Activated T-cell treated with anti-CD3 and anti-CD28 coated beads, Interleukin-2, amount 50 U/mL, for 72 hours (primary cell): ENCODE results near the gene RASAL3. TPM values are rescaled to one million over a fixed set of nuclear protein-coding genes. Genes with fewer than 3 reads are reported as not detected.

Source experiments
- ATAC-seq, 2 donors: fragments of 150-1000 bp; cut with Tn5 transposase; replicated peaks in 1 of 2; 2 replicates each; pipeline ENCODE4 v1.10.0; 2021; ENCODE audit warnings: moderate library complexity in 2 of 2, mild to moderate bottlenecking in 1 of 2
- DNase-seq, 2 donors: peaks; one replicate each; pipeline ENCODE4 v3.0.0; 2021 to 2022; ENCODE audit warnings: mixed read lengths in 1 of 2
- H3K27ac Mint-ChIP-seq: one replicate; pipeline ENCODE4 v1.8.0; 2022; ENCODE audit warnings: mild to moderate bottlenecking, moderate library complexity, mixed read lengths
- H3K27me3 Mint-ChIP-seq: one replicate; pipeline ENCODE4 v1.8.0; 2022; ENCODE audit warnings: low read depth, mixed read lengths
- H3K36me3 Mint-ChIP-seq, 2 donors: one replicate each; pipeline ENCODE4 v1.8.0; 2022; ENCODE audit warnings: mixed read lengths in 2 of 2, mild to moderate bottlenecking in 1 of 2; ENCODE audit not compliant: insufficient read depth in 2 of 2
- H3K4me1 Mint-ChIP-seq: one replicate; pipeline ENCODE4 v1.8.0; 2022; ENCODE audit warnings: low read depth, mixed read lengths
- H3K4me3 Mint-ChIP-seq, 2 donors: one replicate each; pipeline ENCODE4 v1.8.0; 2022; ENCODE audit warnings: mild to moderate bottlenecking in 2 of 2, mixed read lengths in 2 of 2, moderate library complexity in 2 of 2
- H3K9me3 Mint-ChIP-seq, 2 donors: one replicate each; pipeline ENCODE4 v1.8.0; 2022; ENCODE audit warnings: mixed read lengths in 2 of 2
- total RNA-seq, 2 donors: library from RNA; stranded (reverse); gene quantifications; one replicate each; pipeline ENCODE4 v1.2.3, GENCODE V29; 2022

The RASAL3 gene
- total RNA-seq, 2 donors from 2014 or later = 112 to 128 TPM

DNA sequence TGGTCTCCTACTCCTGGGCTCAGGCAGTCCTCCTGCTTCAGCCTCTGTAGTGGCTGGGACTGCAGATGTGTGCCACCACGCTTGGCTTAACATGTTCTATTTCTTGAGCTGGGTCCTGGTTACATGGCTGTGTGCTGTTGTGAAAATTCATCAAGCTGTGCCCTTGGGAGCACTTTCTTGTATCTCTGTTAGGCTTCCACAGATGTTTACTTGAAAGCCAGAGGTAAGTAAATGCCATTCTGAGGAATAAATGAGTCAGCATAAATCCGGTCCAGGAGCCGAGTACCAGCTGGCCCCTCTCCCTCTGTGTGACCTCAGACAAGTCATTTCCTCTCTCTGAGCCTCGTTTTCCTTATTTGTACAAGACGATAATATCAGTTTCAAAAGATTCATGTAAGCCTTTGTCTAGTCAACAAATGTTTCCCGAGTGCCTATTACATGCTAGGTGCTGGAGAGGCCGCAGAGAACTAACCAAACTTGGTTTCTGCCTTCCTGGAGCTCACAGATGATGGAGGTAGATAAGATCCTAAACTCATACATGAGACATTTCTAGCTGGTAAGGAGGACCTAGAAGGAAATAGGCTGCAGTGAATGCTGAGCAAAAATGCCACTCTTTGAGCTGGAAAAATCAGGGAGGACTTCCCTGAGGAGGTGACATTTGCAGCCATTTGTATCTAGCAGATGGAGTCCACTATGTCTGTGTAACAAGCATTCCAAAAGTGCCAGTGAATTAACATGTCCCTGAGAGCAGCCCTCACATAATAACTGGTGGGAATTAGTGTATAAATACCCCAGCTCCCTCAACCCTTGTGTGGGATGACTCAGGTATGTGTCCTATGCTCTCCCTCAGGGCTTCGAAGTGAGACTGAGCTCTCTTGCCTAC lies 2.7 kb upstream of the RASAL3 start:
- H3K9me3 Mint-ChIP-seq = no peaks in the 10 kb centered on the region
- peaks cover 11% of the 10 kb centered on the region for H3K27me3 Mint-ChIP-seq
- peaks cover 63% of the 10 kb centered on the region for H3K4me1 Mint-ChIP-seq
- peak overlapping the region; percentile 73 for H3K4me3 Mint-ChIP-seq
- DNase-seq (peak; percentile 69 to 72), ATAC-seq (peak; percentile 74)
- peak overlapping the region; percentile 79 for H3K27ac Mint-ChIP-seq
- H3K36me3 Mint-ChIP-seq = peaks cover 4 to 6% of the 10 kb centered on the region in 2 donors

DNA sequence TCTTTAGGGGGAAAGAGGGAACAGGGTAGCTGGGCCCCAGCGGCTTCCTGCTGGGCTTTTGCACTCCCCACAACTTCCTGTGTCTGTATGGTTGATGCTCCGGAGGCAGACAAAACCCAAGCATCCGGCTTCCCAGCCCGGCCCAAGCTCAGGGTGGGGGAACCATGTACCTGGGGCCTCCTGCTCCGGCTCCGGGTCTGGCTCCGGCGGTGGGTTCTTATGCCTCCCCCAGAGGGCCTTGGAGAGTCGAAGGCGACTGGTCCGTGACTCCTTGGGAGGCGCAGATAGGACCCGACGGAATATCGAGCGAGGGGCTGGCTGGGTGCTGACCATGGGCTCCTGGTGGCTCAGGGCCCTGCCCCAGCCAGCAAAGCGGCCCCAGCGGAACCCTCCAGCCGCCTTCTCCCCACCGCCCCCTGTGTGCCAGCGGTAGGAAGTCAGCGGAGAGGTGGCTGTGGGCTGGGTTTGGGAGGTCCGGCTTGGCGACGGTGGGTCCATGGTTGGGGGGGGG lies 428 bp downstream of the RASAL3 start:
- peaks cover 7 to 13% of the 10 kb centered on the region in 2 donors for H3K36me3 Mint-ChIP-seq
- peak overlapping the region; percentile 99 for H3K27ac Mint-ChIP-seq
- H3K9me3 Mint-ChIP-seq = no peaks in the 10 kb centered on the region
- H3K4me1 Mint-ChIP-seq = peaks cover 64% of the 10 kb centered on the region
- H3K4me3 Mint-ChIP-seq = peak overlapping the region; percentile 91 to 98
- H3K27me3 Mint-ChIP-seq = peaks cover 6% of the 10 kb centered on the region
- DNase-seq (peak; percentile 79 to 81), ATAC-seq (peak; percentile 72 to 78)

DNA sequence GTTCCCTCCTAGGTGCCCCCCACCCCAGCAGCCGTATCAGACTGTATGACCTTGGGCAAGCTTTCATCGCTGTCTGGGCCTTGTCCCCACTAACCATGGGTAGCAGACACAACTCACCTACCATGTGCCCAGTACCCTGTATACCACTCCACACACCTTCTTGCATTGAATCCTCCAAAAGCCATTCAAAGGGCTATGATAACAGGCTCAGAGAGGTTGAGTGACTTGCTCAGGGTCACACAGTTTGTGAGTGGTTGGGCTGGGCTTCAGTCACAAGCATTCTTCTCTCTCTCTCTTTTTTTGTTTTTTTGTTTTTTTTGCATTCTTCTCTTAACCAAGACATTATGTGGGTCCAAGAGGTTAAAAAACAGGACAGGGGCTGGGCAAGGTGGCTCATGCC lies 2.6 kb downstream of the RASAL3 start:
- no peaks in the 10 kb centered on the region for H3K27me3 Mint-ChIP-seq

DNA sequence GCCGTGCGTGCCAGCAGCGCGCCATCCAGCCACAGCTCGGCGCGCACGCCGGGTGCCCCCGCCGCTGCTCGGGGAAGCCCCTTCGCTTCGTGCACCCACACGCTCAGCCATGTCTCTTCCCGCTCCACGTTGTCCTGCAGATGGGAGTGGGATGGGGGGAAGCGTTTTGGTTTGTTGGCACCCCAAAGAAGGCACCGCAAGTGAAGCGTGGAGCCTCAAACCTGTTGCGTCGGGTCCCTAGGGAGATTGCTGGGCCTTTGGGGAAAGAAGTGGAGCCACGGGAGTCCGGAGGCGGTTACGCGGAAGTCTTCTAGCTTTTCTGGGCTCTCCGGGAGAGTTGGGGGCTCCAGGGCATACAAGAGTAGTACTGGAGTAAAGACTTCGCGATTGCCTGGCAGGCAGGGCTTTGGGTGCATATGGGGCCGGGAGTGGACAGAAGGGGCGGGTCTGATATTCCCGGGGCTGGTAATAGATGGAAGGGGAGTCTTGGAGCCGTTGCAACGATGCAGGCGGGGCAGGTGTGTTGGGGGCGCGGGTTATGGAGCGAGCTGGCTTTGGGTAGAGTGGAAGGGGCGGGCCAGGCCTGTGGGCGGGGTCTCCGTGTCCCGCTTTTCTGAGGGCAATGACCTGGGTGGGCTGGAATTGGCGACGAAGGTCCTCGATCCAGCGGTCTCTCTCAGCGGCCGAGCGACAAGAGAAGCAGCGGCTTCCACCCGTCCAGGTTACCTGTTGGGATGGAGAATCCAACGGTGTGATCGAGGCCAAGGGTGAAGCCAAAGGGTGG lies 6.5 kb downstream of the RASAL3 start:
- no peak for DNase-seq
- no peak overlapping the region for H3K4me3 Mint-ChIP-seq
- H3K9me3 Mint-ChIP-seq = no peaks in the 10 kb centered on the region
- no peak overlapping the region for H3K27ac Mint-ChIP-seq
- H3K36me3 Mint-ChIP-seq = peaks cover 13 to 27% of the 10 kb centered on the region in 2 donors
- ATAC-seq = no peak
- H3K4me1 Mint-ChIP-seq = peaks cover 19% of the 10 kb centered on the region
- no peaks in the 10 kb centered on the region for H3K27me3 Mint-ChIP-seq

More for the DNA sequence above, 2.6 kb downstream of the RASAL3 start:
- Mint-ChIP-seq H3K36me3 (peaks cover 9 to 14% of the 10 kb centered on the region in 2 donors), H3K4me3 (peak overlapping the region; percentile 24 to 98), H3K4me1 (peaks cover 41% of the 10 kb centered on the region), H3K9me3 (no peaks in the 10 kb centered on the region), H3K27ac (peak overlapping the region; percentile 88)
- no peak for DNase-seq
- ATAC-seq = no peak

DNA sequence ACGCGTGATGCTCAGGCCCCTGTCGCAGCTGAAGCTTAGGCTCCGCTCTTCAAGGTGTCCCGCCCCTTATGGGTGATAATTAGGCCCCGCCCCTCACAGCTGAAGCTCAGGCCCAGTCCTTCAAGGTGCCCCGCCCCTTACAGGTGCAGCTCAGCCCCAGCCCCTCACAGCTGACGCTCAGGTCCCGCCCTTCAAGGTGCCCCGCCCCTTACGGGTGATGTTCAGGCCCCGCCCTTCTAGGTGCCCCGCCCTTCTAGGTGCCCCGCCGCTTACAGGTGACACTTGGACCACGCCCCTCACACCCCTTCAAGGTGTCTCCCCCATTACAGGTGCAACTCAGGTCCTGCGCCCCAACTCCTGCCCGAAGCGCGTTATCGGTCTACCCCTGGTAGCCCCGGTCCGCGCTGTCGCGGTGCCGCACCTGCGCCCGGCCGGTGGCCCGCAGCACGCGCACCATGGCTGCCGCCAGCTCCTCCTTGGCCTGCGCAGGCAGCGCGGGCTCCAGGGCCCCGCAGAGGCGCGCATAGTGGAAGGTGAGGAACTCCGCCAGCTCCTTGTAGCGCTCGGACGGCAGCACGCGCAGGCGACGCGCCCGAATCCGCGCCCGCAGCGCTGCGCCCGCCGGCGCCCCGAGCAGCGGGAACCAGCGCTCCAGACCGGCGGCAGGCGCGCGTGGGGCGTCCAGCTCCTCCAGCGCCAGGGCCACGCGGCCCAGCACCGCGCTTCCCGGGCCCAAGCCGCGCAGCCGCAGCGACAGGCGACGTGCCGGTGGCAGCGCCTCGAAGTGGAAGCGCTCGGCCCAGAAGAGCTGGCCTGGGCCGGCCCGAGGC lies 7.3 kb downstream of the RASAL3 start:
- Mint-ChIP-seq H3K27me3 (no peaks in the 10 kb centered on the region), H3K36me3 (peaks cover 13 to 29% of the 10 kb centered on the region in 2 donors)

DNA sequence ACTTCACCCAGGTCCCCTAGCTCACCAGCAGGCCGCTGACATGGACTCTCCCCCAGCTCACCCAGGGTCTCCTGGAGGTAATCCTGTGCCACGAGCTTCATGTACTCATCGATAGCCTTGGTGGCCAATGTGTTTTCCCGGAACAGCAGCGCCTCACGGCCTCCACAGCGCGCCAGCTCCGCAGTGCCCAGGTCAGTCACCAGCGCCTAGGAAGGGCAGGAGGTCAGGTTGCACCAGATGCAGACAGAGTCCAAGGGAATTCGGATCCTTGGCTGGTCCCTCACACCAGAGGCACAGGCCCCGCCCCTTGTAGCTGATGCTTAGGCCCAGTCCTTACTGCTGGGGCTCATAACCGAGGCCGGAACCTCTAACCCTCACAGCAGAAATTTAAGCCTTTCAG lies 7.9 kb downstream of the RASAL3 start:
- Mint-ChIP-seq H3K4me3 (no peak overlapping the region), H3K27ac (no peak overlapping the region), H3K4me1 (peaks cover 6% of the 10 kb centered on the region), H3K36me3 (peaks cover 13 to 27% of the 10 kb centered on the region in 2 donors), H3K9me3 (no peaks in the 10 kb centered on the region), H3K27me3 (no peaks in the 10 kb centered on the region)
- DNase-seq (no peak), ATAC-seq (no peak)

More for the DNA sequence above, 7.3 kb downstream of the RASAL3 start:
- Mint-ChIP-seq H3K4me1 (peaks cover 12% of the 10 kb centered on the region), H3K27ac (no peak overlapping the region), H3K4me3 (no peak overlapping the region), H3K9me3 (no peaks in the 10 kb centered on the region)
- DNase-seq (peak in 1 of 2 donors; percentile 14), ATAC-seq (peak in 1 of 2 donors; percentile 31)

DNA sequence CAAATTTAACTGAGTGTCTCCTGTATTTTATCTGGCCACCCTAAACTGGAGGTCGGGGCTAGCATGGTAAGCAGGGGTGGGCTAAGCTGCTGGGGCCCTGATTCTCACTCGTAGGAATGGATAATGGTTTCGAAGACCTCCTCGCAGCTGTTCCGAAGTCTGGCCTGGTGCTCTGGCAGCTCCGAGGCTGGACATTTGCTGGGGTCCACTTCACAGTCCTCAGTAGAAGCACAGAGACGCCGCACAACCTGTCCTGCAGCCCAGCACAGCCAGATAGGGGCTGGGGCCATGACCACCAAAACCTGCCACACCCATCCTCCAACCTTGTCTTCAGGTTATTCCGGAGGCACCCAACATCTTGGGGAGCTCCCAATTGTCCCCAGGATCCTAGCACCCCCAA lies 8.3 kb downstream of the RASAL3 start:
- Mint-ChIP-seq H3K36me3 (peaks cover 13 to 31% of the 10 kb centered on the region in 2 donors), H3K27ac (no peak overlapping the region), H3K9me3 (no peaks in the 10 kb centered on the region), H3K4me1 (peaks cover 9% of the 10 kb centered on the region), H3K27me3 (no peaks in the 10 kb centered on the region), H3K4me3 (no peak overlapping the region)
- DNase-seq = no peak
- no peak for ATAC-seq

DNA sequence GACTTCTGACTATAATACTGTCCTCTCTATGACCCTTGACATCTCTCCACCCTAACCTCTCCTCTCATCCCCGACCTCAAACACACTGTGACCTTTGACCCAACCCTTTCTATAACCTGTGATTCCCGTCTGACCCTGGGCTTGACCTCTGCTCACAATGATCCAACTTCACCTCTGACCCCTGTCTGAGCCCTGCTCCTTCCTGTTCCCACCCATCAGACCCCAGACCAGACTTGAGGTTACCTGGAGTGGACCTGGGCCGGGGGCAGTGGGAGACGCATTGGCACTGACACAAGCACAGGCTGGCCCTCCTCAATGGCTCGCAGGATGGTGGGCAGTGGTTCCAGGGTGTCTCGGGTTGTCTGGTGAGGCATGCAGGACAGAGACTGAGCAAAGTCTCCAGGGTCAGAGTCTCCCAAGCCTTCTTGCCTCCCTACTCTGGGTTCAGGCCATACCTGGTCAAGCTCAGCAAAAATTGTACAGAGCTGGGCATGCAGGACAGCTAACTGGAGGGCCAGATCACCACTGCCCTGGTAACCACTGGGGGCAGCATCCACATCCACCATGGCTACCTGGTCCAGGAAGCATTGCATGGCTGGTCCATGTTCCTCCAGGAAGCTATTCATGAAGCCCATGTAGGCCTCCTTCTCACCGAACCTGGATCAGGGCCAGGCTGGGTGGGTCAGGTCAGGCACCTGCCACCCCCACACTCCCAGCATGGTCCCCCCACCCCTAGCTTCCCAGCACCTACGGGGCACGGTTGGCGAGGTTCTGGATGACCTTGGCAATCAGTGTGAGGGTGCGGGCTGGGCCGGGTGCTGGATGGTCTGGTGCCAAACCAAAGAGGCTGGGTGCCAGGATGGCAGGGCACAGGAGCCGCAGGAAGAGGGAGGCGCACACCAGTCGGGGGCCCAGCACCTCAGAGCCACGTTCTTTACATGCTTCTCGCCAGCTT lies 10.2 kb downstream of the RASAL3 start:
- peak overlapping the region; percentile 71 for H3K27ac Mint-ChIP-seq
- no peak for ATAC-seq
- no peak overlapping the region for H3K4me3 Mint-ChIP-seq
- H3K36me3 Mint-ChIP-seq = peaks cover 14 to 26% of the 10 kb centered on the region in 2 donors
- DNase-seq = no peak
- H3K4me1 Mint-ChIP-seq = peaks cover 14% of the 10 kb centered on the region
- H3K9me3 Mint-ChIP-seq = peaks cover 0 to 3% of the 10 kb centered on the region in 2 donors
- no peaks in the 10 kb centered on the region for H3K27me3 Mint-ChIP-seq

DNA sequence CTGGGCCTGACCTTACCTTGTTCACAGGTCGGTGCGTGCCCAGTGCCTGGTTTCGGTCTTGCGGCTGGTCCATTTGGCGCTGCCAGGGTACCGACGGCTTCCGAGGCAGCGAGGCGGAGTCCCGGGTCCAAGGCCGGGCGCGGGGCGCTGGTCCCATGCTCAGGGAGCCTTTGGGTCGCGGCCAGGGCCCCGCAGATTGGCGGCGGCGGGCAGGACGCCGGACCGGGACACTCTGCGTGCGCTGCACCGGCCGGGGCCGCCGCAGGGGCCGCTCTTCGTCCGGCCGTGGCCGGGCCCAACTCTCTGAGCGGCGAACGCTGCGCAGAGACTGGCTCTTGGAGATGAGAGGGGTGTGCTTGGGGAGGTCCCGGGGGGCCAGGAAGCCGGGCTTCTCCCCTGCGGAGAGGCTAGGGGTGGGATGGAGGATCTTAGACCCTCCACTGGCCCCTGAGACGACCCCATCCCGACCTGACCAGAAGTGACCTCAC lies 11.2 kb downstream of the RASAL3 start:
- Mint-ChIP-seq H3K27me3 (no peaks in the 10 kb centered on the region), H3K4me3 (no peak overlapping the region), H3K9me3 (peaks cover 0 to 3% of the 10 kb centered on the region in 2 donors), H3K27ac (no peak overlapping the region), H3K36me3 (peaks cover 13 to 25% of the 10 kb centered on the region in 2 donors), H3K4me1 (peaks cover 14% of the 10 kb centered on the region)
- DNase-seq (no peak), ATAC-seq (no peak)

DNA sequence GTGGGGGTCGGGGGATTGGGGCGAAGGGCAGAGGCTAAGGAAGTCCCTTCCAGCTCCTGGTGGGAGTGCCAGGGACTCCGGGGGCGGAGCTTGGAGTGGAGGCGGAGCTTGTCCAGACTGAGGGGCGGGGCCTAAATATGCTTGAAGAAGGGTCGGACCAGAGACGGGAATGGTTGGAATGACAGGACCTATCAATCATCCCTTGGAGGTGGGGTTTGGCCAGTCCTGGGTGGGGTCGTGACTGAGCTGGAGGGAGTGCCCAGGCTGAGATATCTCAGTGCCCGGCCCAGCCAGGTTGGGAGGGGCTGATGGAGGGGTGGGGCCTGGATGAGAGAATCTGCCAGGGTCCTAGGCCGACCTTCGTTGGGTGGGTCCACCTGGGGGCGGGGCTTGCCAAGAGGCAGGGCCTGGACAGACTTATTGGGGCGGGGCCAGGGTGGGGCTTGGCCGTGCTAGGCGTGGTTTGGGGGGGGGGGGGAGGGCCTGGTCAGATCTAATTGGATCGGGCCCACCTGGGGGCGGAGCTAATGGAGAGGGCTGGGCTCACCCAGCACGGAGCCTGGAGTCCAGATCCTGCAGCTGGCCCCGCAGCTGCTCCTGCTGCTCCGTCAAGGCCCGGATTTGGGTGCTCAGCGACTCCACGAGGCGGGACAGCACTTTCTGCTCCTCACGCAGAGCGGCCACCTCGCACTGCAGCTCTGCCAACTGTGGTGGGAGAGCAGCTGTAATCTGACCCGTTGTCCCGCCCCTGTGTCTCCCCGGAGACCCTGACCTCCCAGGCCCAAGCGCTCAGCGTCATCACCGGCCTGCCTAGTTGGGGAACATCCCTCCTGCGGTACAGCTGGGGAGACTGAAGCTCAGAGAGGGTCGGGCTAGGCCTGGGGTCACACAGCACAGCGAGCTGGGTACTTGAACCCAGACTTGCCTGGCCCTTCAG lies 12.0 kb downstream of the RASAL3 start:
- Mint-ChIP-seq H3K27me3 (no peaks in the 10 kb centered on the region), H3K9me3 (peaks cover 0 to 3% of the 10 kb centered on the region in 2 donors), H3K4me1 (peaks cover 14% of the 10 kb centered on the region), H3K36me3 (peaks cover 13 to 20% of the 10 kb centered on the region in 2 donors), H3K27ac (no peak overlapping the region), H3K4me3 (no peak overlapping the region)
- peak in 1 of 2 donors; percentile 18 for DNase-seq
- ATAC-seq = no peak

DNA sequence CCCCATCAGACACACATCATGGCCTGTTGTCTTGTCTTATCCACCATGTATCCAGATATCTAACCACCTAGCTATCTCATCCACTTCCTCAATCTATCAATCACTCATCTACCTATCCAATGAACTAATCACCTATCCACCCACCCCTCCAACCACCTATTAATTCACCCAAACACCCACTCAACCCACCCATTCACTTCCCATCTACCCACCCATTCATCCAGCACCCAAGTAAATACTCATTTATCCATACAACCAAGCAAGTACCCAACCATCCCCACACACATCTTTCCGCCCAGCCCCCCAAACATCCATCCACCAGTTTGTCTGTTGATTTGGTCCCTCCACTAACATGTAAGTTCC lies 13.8 kb downstream of the RASAL3 start:
- peak overlapping the region; percentile 63 to 66 for H3K4me3 Mint-ChIP-seq
- H3K27me3 Mint-ChIP-seq = no peaks in the 10 kb centered on the region
- peaks cover 14% of the 10 kb centered on the region for H3K4me1 Mint-ChIP-seq
- H3K36me3 Mint-ChIP-seq = peaks cover 13 to 17% of the 10 kb centered on the region in 2 donors
- DNase-seq (no peak), ATAC-seq (no peak)
- peak overlapping the region; percentile 8 for H3K27ac Mint-ChIP-seq
- H3K9me3 Mint-ChIP-seq = peaks cover 0 to 3% of the 10 kb centered on the region in 2 donors
